ENCODE results near the gene SFMBT2. TPM values are rescaled to one million over a fixed set of nuclear protein-coding genes. Genes with fewer than 3 reads are reported as not detected.
A peak's percentile ranks its signal among the peaks of the same experiment; 100 is the strongest.

Gene SFMBT2
- total and polyA plus RNA-seq, 7 donors = 0.53 to 8.2 (median 3.0) TPM

DNA sequence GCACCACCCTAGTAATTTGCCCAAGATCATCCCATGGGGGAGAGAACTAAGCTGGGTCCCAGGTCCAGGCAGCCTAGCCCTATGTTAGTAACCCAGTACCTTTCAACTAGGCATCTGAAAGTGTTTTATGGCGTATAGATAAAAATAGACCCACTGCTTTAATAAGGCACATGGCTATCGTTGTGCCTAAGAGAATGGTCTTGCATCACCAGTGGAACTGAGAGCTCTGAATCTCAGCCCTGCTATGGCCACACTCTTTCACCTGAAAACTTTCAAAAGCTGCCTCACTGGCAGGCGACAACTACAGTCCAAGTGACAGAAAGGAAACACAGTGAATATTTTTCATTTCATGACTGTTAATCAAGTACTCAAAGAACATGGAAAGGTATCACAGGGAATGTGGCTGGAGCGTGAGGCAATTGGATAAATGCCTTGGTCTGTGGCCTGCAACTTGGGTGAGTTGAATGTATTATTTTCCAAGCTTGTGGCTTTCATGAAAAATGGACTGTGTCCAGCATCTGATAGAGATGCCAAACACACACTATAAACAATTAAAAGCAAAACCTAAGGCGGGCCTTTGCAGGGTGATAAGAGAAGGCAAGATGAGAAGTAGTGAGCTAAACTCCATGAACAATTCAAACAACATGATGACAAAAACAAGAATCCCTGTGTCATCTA is 18.0 kb upstream of the SFMBT2 start:
- H3K4me1 ChIP-seq = no peaks in the 10 kb centered on the region
- intact Hi-C loops (cut with DNase I) = no loop called here
- DNase-seq (no peak), ATAC-seq (peak; percentile 70 to 95 (median 85))
- WGBS, 3 donors = 56 to 70% (median 63%) methylated on average over 5 of the region's 5 CpGs
- TF ChIP-seq, protein P1, sequence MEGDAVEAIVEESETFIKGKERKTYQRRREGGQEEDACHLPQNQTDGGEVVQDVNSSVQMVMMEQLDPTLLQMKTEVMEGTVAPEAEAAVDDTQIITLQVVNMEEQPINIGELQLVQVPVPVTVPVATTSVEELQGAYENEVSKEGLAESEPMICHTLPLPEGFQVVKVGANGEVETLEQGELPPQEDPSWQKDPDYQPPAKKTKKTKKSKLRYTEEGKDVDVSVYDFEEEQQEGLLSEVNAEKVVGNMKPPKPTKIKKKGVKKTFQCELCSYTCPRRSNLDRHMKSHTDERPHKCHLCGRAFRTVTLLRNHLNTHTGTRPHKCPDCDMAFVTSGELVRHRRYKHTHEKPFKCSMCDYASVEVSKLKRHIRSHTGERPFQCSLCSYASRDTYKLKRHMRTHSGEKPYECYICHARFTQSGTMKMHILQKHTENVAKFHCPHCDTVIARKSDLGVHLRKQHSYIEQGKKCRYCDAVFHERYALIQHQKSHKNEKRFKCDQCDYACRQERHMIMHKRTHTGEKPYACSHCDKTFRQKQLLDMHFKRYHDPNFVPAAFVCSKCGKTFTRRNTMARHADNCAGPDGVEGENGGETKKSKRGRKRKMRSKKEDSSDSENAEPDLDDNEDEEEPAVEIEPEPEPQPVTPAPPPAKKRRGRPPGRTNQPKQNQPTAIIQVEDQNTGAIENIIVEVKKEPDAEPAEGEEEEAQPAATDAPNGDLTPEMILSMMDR (IDR thresholded peaks at IDR 0.05) = no peak
- H3K4me3 ChIP-seq = no peak overlapping the region
- H3K27ac ChIP-seq = peak overlapping the region; percentile 58
- no peaks in the 10 kb centered on the region for H3K36me3 ChIP-seq (ENCODE audit: insufficient read depth in 1 of 2, low read depth in 1 of 2)
- no peaks in the 10 kb centered on the region for H3K9me3 ChIP-seq
- H3K27me3 ChIP-seq (ENCODE audit: insufficient read depth in 3 of 3, low read length in 2 of 3) = no peaks in the 10 kb centered on the region

DNA sequence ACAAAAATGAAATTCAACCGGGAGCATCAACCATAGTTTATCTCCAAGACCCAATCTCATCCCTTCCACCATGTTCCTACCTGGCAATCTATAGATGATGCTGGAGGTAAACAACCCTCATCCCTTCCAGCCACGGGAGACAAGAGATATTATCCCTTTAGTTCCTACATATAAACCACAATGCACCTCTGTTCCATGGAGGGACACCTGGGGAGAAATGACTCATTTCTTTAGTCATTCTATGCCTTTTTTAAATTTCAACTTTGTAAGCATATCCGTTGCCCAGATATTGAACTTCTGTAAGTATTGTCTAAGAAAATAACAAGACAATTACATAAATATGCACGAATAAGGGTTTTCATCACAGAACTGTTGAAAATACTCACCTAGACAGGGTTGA is 15.5 kb upstream of the SFMBT2 start:
- TF ChIP-seq, protein P1 (IDR thresholded peaks at IDR 0.05) = no peak
- no peaks in the 10 kb centered on the region for H3K4me1 ChIP-seq
- H3K4me3 ChIP-seq = no peak overlapping the region
- peaks cover 0 to 3% (median 0%) of the 10 kb centered on the region in 3 donors for H3K27me3 ChIP-seq (ENCODE audit: insufficient read depth in 3 of 3, low read length in 2 of 3)
- intact Hi-C loops (cut with DNase I) = no loop called here
- H3K27ac ChIP-seq = no peak overlapping the region
- ATAC-seq (no peak), DNase-seq (no peak)
- WGBS, 3 donors = 73 to 78% (median 77%) methylated on average over 4 of the region's 4 CpGs
- H3K36me3 ChIP-seq (ENCODE audit: insufficient read depth in 1 of 2, low read depth in 1 of 2) = no peaks in the 10 kb centered on the region
- no peaks in the 10 kb centered on the region for H3K9me3 ChIP-seq

DNA sequence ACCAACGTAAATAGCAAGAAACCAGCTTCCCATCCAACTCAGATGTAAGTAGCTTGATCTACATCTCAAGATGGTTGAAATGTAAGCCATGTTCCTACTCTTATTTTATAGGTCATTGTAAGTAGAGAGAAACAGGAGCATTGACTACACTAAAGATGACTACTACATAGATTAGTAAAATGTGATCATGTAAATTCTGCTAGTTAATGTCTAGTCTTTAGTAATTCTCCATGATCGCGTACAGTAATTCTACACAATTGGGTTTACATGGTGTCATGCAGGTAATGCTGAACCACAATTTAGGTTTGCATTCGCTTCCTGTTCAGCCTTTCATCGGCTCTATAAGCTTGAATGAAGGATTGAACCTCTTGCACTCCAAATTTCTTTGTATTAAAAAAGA is 14.9 kb upstream of the SFMBT2 start:
- intact Hi-C loops (cut with DNase I) = no loop called here
- Histone ChIP-seq H3K4me3 (no peak overlapping the region), H3K27me3 (ENCODE audit: insufficient read depth in 3 of 3, low read length in 2 of 3) (peaks cover 0 to 3% (median 0%) of the 10 kb centered on the region in 3 donors), H3K4me1 (no peaks in the 10 kb centered on the region), H3K36me3 (ENCODE audit: insufficient read depth in 1 of 2, low read depth in 1 of 2) (no peaks in the 10 kb centered on the region), H3K9me3 (no peaks in the 10 kb centered on the region), H3K27ac (no peak overlapping the region)
- DNase-seq (no peak), ATAC-seq (no peak)
- 92 to 98% (median 94%) methylated on average over 5 of the region's 5 CpGs for WGBS, 3 donors
- TF ChIP-seq, protein P1 (IDR thresholded peaks at IDR 0.05) = no peak

DNA sequence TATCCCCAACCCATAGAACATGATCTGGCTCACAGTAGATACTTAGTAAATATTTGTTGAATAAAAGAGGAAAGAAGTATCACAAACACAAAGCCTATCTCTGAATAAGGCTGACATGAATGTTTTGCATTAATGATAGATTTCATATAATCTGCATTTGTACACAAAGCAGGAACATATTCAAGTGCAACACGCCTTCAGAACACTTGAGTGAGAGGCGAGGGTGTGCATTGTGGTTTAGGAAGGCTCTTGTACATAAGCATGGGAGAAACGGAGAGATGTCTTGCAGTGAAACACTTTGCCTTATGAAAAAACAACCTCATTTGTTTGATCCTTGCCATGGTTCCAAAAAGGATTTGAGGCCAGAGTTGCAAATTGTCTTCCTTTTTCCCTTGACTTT is 14.1 kb upstream of the SFMBT2 start:
- Histone ChIP-seq H3K4me3 (no peak overlapping the region), H3K36me3 (ENCODE audit: insufficient read depth in 1 of 2, low read depth in 1 of 2) (no peaks in the 10 kb centered on the region), H3K9me3 (no peaks in the 10 kb centered on the region), H3K4me1 (no peaks in the 10 kb centered on the region), H3K27ac (no peak overlapping the region), H3K27me3 (ENCODE audit: insufficient read depth in 3 of 3, low read length in 2 of 3) (peaks cover 0 to 3% (median 0%) of the 10 kb centered on the region in 3 donors)
- WGBS, 3 donors = 88 to 93% (median 89%) methylated on average over 3 of the region's 3 CpGs
- intact Hi-C loops (cut with DNase I) = no loop called here
- DNase-seq = no peak
- TF ChIP-seq, protein P1 (IDR thresholded peaks at IDR 0.05) = no peak
- ATAC-seq = no peak

DNA sequence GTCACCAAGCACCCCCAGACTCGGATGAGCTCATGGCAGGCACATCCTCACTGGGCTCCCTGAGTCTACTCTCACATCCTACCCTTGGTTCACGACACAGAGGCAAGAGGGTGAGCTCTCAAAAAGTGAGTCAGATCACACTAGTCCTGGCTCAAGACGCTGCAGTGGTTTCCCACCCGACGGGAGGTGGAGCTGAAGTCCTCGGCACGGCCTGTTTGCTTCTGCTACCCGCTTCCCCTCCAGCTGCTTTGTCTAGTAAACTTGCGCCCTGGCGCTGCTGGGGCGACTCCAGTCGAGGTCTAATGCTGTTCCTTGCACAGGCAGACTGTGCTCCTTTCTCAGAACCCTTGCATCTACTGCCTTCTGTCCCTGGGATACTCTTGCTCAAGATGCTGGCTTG is 13.5 kb upstream of the SFMBT2 start:
- ATAC-seq = no peak
- DNase-seq = no peak
- Histone ChIP-seq H3K4me1 (no peaks in the 10 kb centered on the region), H3K27me3 (ENCODE audit: insufficient read depth in 3 of 3, low read length in 2 of 3) (peaks cover 0 to 6% (median 0%) of the 10 kb centered on the region in 3 donors), H3K9me3 (no peaks in the 10 kb centered on the region), H3K27ac (no peak overlapping the region), H3K4me3 (no peak overlapping the region), H3K36me3 (ENCODE audit: insufficient read depth in 1 of 2, low read depth in 1 of 2) (no peaks in the 10 kb centered on the region)
- TF ChIP-seq, protein P1 (IDR thresholded peaks at IDR 0.05) = no peak
- WGBS, 3 donors = 63 to 67% (median 66%) methylated on average over 12 of the region's 12 CpGs
- intact Hi-C loops (cut with DNase I) = no loop called here
